Adipocyte (in vitro differentiated cells): ENCODE results near the gene LDLRAP1.
"Not testable (repeated sequence)": the region's sequence is repeated elsewhere in the genome, so short reads cannot be mapped to it uniquely, and the experiment has no call there.

Source experiments
- DNase-seq: peaks from one replicate; pipeline ENCODE4 v3.0.0-alpha.2; 2015; ENCODE audit warnings: low read depth
- H3K27me3 ChIP-seq: replicated peaks from 2 replicates; pipeline ENCODE4 v1.7.0; 2013; ENCODE audit warnings: mild to moderate bottlenecking, low read length, moderate library complexity; ENCODE audit not compliant: control insufficient read depth, insufficient read depth
- H3K36me3 ChIP-seq: 2 replicates; pipeline ENCODE4 v1.7.0; 2013; ENCODE audit warnings: low read length, mild to moderate bottlenecking, moderate library complexity; ENCODE audit not compliant: control insufficient read depth, insufficient read depth, severe bottlenecking
- H3K4me1 ChIP-seq: 2 replicates; pipeline ENCODE4 v1.7.0; 2013; ENCODE audit warnings: mild to moderate bottlenecking, low read length, moderate library complexity; ENCODE audit not compliant: control insufficient read depth, insufficient read depth
- H3K4me3 ChIP-seq: 2 replicates; pipeline ENCODE4 v1.7.0; 2013; ENCODE audit warnings: mild to moderate bottlenecking, low read length, moderate library complexity
- H3K9ac ChIP-seq: 2 replicates; pipeline ENCODE4 v1.7.0; 2013; ENCODE audit warnings: mild to moderate bottlenecking, low read length, moderate library complexity
- H3K9me3 ChIP-seq: 2 replicates; pipeline ENCODE4 v1.7.0; 2013; ENCODE audit warnings: mild to moderate bottlenecking, low read length, moderate library complexity; ENCODE audit not compliant: control insufficient read depth

LDLRAP1 gene, protein sequence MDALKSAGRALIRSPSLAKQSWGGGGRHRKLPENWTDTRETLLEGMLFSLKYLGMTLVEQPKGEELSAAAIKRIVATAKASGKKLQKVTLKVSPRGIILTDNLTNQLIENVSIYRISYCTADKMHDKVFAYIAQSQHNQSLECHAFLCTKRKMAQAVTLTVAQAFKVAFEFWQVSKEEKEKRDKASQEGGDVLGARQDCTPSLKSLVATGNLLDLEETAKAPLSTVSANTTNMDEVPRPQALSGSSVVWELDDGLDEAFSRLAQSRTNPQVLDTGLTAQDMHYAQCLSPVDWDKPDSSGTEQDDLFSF

DNA sequence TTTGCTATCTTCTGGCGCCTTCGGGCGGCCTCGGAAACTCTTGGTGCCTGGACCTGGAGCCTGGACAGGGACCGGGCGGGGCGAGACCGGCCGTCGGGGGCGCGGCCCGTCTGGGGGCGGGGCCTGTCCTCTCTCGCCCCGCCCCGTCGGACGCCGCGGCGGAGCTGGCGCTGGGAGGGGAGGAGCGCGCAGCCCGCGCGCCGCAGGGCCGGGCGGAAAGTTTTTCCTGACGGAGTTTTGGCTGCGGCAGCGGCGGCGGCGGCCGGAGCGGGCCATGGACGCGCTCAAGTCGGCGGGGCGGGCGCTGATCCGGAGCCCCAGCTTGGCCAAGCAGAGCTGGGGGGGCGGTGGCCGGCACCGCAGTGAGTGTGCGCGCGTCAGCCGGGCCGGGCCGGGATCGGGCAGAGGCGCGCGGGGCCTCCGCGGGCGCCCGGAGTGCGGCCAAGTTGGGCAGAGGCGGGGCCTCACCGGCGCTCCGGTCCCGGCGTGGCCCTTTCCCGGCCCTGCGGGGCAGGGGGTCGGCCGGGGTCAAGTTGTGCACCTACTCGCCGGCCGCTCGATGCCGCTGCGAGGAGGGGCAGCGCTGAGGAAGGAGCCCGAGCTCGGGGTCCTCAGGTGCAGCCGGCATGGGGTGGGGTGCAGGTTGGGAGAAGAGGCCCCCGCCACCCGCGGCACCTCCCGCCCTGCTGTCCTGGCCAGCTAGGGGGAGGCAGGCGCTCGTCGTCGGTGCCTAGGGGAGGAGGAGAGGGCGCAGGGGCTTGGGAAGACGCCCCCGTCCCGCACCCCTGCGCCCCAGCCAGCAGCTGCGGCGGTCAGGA is at the start of gene LDLRAP1:
TSS of gene LDLRAP1 (plus strand) at position 182 of the 818 bp plus-strand sequence. CDS start at position 275, 93 bp downstream.
- H3K27me3 ChIP-seq: no peaks in the 10 kb centered on the region
- H3K4me1 ChIP-seq: peaks cover 11% of the 10 kb centered on the region
- peak within 1 kb of the TSS; percentile 86 for H3K4me3 ChIP-seq
- no peaks in the 10 kb centered on the region for H3K36me3 ChIP-seq
- peak within 1 kb of the TSS; percentile 86 for H3K9ac ChIP-seq
- peak; percentile 90 for DNase-seq
- no peaks in the 10 kb centered on the region for H3K9me3 ChIP-seq

DNA sequence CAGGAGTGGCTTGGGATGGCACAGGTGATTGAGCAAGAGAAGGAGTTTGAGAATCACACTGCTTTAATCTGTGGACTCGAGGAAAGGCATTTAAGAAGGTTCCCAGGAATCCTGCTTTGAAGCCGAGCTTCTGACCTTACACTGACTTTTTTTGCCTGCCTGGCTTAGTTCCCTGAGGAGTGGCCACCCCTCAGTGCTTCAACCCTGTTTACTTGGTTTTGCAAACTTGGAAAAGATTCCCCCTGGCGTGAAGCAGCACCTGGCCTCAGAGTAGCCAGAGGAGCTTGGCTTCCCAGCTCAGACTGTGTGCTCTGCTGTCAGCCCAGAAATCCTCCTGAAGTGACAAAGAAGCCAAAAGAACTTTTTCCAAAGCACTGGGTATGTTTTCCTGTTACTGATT is 48.5 kb upstream of the LDLRAP1 start:
- H3K9ac ChIP-seq: no peak overlapping the region
- no peak overlapping the region for H3K4me3 ChIP-seq
- H3K9me3 ChIP-seq: no peaks in the 10 kb centered on the region
- no peak for DNase-seq
- H3K4me1 ChIP-seq: no peaks in the 10 kb centered on the region
- H3K27me3 ChIP-seq: no peaks in the 10 kb centered on the region
- H3K36me3 ChIP-seq: peaks cover 79% of the 10 kb centered on the region

DNA sequence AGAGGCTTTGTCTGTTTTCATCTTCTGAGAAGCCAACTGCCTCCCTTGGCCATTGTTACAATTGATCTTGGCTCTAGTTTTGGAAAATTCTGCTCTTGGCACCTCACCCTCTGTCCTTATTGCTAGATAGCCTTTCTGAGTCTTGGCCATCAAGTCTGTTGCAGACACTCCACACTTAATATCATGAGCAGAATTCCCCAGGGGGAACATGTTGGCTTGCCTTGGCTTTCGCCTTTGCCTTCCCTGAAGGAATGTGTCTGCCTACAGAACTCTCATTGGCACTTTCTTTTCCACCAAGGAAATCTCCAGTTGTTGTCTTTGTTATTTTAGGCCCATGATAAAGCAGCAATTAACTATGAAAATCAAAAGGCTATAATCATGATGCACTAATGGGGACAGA is 42.7 kb upstream of the LDLRAP1 start:
- no peak overlapping the region for H3K9ac ChIP-seq
- H3K4me1 ChIP-seq: peaks cover 30% of the 10 kb centered on the region
- H3K4me3 ChIP-seq: no peak overlapping the region
- peak; percentile 25 for DNase-seq
- peaks cover 31% of the 10 kb centered on the region for H3K36me3 ChIP-seq
- no peaks in the 10 kb centered on the region for H3K9me3 ChIP-seq
- no peaks in the 10 kb centered on the region for H3K27me3 ChIP-seq

DNA sequence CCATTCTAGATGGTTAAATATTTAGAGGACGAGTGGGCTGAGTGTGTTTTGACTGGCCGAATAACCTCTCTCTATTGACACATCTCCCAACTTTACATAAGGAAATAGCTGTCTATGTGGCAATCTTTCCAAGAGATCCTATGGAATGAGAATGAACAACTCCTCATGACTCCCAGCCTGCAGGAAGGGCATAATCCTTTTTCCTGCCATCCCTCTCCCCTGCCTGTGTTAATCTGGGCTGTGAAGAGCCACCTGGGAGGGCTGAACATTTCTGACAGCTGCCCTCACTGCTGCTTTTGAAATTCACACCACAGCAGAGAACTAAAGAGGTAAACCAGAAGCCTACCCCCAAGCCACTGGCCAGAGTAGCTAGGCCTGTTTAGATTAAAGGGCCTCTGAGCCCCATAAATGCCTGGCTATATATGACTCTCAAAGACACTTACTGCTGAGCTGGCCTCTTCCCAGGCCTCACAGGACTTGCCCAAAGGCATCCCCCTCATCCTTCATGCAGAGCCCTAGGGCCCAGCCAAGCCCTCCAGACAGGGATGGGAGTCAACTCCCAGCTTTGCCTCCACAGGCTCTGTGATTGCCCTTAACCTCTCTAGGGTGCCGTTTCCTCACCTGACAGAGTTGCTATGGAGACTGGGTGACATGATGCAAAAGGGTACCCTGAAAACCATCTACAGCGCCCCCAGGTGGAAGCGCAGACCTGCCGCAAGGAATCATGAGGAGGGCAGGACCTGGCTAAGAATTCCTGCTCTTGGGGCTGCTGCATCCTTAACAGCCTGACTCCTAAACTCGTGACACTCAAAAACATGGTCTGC is 42.0 kb upstream of the LDLRAP1 start:
- Histone ChIP-seq H3K4me1 (peaks cover 30% of the 10 kb centered on the region), H3K36me3 (peaks cover 24% of the 10 kb centered on the region), H3K9me3 (no peaks in the 10 kb centered on the region), H3K9ac (no peak overlapping the region), H3K27me3 (no peaks in the 10 kb centered on the region), H3K4me3 (no peak overlapping the region)
- peak; percentile 75 for DNase-seq

DNA sequence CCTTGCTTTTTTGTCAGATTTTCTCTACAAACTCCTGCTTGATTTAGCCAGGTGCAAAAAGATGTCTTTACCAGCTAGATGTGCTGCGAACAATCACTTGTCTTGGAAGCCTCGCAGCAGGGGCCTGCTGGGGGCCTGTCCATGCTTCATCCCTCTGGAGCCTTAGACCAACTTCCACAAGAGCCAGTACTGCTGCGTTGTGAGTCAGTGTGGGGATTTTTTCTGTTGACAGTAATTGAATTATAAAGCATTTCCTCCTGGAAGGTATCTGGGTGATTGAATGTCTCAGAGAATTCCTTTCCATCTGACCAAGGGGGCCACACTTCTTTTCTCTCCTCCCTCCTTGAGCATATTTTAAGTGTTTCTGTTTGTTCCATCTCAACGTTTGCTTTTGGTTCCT is 40.4 kb upstream of the LDLRAP1 start:
- peak; percentile 46 for DNase-seq
- Histone ChIP-seq H3K4me1 (peaks cover 30% of the 10 kb centered on the region), H3K36me3 (peaks cover 13% of the 10 kb centered on the region), H3K9ac (no peak overlapping the region), H3K9me3 (no peaks in the 10 kb centered on the region), H3K4me3 (no peak overlapping the region), H3K27me3 (no peaks in the 10 kb centered on the region)

DNA sequence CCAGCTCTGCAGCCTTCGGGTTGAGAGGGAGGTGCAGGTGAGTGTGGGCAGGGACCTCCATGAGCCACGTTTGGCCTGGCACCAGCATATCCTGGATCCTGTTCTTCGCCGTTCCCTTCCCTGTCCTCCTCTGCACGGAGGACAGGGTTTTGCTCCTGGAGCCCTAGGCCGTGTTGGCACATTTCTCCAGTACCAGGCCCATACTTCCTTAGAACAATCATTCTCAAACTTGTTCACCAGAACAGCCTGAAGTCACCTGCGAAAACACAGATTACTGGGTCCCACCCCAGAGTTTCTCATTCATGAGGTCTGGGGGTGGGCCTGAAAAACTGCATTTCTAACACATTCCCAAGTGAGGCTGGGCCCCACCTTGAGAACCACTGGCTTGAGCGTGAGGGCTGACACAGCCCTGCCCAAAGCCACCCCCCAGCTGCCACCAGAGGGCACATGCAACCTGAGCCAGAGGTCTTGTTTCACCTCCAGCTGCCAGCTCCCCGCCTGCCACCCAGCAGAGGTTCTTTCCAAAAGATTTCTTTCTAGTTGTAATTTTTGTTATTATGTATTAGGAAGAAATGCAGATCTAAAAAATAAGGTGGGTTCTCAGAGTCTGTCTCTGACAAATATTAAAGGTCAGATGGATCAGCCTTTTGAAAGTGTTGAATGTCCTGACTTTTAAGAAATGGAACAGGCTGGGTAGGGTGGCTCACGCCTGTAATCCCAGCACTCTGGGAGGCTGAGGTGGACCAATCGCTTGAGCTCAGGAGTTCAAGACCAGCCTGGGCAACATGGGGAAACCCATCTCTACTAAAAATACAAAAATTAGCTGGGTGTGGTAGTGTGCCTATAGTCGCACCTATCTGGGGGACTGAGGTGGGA is 39.6 kb upstream of the LDLRAP1 start:
- peak; percentile 31 for DNase-seq
- no peak overlapping the region for H3K9ac ChIP-seq
- no peaks in the 10 kb centered on the region for H3K9me3 ChIP-seq
- H3K27me3 ChIP-seq: no peaks in the 10 kb centered on the region
- peaks cover 30% of the 10 kb centered on the region for H3K4me1 ChIP-seq
- H3K4me3 ChIP-seq: no peak overlapping the region
- peaks cover 5% of the 10 kb centered on the region for H3K36me3 ChIP-seq

DNA sequence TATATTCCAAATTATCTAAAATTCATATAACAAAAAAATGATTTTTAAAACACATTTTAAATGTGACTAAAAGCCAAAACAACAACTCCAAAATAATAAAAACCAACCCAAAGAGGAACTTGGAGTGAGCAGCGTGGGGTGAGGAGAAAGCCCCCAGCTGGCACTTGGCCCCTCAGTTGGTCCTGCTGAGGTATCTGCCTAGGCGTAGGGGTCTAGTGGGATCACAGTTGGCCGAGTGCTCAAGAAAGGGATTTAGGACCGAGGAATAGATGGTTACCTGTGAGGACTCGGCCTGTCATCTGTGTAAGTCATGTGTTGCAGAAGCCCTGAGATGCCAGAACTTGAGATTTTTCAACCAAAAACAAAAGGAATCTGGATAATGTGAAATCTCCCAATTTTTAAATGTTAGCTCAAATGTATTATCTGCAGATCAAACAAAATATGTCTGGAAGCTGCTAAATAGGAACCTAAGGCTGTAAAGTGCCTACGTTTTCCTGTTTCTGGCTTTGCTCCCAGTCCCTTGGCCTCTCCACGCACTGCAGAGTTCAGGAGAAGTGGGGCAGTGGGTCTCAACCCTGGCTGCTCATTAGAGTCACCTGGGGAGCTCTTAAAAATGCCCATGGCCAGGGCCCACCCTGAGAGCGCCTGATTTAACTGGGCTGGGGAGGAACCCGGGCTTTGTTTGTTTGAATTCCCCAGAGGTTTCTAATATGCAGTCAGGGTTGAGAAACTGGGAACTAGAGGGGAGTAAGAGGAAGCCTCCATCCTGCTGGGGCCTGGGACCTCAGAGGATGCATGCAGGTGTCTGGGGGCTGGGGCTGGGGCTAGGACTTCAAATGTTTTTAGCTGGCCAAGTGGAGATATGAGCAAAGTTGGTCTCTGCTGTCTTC is 38.5 kb upstream of the LDLRAP1 start:
- H3K9ac ChIP-seq: no peak overlapping the region
- DNase-seq: peak; percentile 41
- H3K4me3 ChIP-seq: no peak overlapping the region
- no peaks in the 10 kb centered on the region for H3K36me3 ChIP-seq
- H3K27me3 ChIP-seq: no peaks in the 10 kb centered on the region
- H3K4me1 ChIP-seq: peaks cover 30% of the 10 kb centered on the region
- no peaks in the 10 kb centered on the region for H3K9me3 ChIP-seq

DNA sequence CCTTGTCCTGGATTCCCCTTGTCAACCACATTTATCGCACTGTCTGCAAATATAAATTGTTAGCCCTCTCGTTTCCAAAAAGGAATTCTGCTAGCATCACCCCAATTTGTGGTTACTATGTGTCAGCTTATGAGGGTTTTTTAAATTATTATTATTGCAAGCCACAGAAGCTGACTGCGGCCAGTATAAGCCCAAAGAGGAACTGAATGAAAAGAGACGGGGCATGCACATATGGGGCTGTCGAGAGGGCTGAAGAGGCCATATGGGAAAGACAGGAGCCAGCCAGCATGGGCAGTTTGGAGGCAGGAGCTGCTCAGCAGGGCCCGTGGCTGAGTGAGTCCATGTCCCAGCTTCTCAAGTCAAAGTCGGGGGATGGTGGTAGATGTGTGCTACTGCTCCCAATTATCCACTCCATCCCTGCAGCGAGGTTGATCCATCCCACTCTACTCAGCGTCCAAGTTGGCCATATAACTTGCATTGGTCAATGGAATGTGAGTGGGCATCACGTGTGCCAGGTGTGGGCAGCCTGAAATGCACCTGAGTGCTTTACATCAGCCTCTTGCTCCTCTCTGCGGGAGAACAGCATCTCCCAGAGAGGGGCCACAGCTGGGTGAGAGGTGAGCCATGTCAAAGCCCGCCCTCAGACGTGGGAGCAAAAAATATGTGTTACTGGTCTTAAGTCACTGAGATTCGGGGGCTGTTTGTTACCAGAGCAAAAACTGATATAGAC is 37.6 kb upstream of the LDLRAP1 start:
- no peaks in the 10 kb centered on the region for H3K27me3 ChIP-seq
- DNase-seq: no peak
- no peaks in the 10 kb centered on the region for H3K36me3 ChIP-seq
- H3K4me3 ChIP-seq: no peak overlapping the region
- peaks cover 23% of the 10 kb centered on the region for H3K4me1 ChIP-seq
- H3K9ac ChIP-seq: no peak overlapping the region
- H3K9me3 ChIP-seq: no peaks in the 10 kb centered on the region

DNA sequence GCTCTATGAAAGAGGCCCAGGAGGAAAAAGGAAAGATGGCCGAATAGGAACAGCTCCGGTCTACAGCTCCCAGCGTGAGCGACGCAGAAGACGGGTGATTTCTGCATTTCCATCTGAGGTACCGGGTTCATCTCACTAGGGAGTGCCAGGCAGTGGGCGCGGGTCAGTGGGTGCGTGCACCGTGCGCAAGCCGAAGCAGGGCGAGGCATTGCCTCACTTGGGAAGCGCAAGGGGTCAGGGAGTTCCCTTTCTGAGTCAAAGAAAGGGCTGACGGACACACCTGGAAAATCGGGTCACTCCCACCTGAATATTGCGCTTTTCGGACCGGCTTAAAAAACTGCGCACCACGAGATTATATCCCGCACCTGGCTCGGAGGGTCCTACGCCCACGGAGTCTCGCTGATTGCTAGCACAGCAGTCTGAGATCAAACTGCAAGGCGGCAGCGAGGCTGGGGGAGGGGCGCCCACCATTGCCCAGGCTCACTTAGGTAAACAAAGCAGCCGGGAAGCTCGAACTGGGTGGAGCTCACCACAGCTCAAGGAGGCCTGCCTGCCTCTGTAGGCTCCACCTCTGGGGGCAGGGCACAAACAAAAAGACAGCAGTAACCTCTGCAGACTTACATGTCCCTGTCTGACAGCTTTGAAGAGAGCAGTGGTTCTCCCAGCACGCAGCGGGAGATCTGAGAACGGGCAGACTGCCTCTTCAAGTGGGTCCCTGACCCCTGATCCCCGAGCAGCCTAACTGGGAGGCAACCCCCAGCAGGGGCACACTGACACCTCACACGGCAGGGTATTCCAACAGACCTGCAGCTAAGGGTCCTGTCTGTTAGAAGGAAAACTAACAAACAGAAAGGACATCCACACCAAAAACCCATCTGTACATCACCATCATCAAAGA is 36.6 kb upstream of the LDLRAP1 start:
- not testable (repeated sequence) for H3K4me3 ChIP-seq

More for the DNA sequence above, 36.6 kb upstream of the LDLRAP1 start:
- peaks cover 13% of the 10 kb centered on the region for H3K4me1 ChIP-seq
- DNase-seq, H3K36me3 ChIP-seq, H3K27me3 ChIP-seq, H3K9ac ChIP-seq, H3K9me3 ChIP-seq: not testable (repeated sequence)
